Measurements from ENCODE around the gene DEPDC5.

The DEPDC5 gene

GRCh38 chr22:31853736-31854495, 100.1 kb downstream of the DEPDC5 start:
- no peak for DNase-seq

DNA sequence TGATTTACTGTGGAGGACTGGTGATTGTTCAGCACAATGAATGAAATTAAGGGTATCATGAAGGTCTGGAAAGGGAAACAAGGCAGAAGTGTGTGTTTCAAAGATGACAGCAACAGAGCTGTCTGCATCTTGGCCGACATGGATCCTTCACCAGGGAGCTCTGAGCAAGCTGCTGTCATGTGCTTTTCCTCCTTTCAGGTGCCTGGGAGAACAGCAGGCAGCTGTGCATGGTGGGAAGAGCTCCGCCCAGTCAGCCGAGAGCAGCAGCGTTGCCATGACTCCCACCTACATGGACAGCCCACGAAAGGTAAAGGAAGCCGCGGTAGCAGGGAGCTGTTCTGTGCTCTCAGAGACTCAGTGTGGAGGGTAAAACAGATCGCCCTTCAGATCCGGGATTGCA, 103.4 kb downstream of the DEPDC5 start:
- peak; percentile 74 for DNase-seq

GRCh38 chr22:31861226-31861840, 107.5 kb downstream of the DEPDC5 start:
- DNase-seq = no peak

DNA sequence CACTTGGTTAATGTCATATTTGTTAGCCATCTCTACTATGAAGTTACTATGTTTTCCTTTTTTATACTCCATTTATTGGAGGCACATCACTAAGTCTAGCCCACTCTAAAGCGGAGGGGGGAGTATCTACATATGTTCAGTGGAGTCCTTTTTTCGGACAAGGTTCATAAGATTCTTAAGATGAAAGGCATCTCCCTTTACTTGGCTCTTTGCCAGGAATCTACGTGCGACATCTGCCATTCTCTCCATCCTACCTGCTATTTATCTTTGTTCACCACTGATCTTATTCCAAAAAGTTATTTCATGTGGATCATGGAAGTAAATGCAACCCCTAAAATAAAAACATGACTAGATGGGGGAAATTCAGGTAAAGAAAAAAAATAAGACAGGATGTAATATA, 113.1 kb downstream of the DEPDC5 start:
- DNase-seq = no peak

- no peak for DNase-seq
These were observed 113.8 kb downstream of the DEPDC5 start for GRCh38 chr22:31867386-31868153.

DNA sequence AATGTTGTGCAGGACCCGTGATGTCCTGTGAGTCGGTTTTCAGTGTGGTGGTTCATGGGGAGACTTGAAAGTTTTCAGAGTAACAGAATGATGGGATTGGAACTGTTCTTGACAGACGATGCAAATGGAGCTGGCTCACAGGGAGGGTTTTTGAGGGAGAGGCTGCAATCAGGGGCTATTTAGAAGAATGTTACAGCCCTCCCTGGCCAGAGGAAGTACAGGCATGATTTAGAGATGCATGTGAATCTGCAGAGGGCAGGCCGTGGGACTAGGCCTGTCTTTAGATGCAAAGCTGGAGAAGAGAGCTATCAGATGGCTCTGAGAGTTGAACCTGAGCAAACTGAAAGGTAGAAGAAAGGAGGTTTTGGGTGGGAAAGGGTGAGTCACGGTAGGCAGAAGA, 115.9 kb downstream of the DEPDC5 start:
- no peak for DNase-seq

- no peak for DNase-seq
These were observed 117.1 kb downstream of the DEPDC5 start for GRCh38 chr22:31870890-31871289.

DNA sequence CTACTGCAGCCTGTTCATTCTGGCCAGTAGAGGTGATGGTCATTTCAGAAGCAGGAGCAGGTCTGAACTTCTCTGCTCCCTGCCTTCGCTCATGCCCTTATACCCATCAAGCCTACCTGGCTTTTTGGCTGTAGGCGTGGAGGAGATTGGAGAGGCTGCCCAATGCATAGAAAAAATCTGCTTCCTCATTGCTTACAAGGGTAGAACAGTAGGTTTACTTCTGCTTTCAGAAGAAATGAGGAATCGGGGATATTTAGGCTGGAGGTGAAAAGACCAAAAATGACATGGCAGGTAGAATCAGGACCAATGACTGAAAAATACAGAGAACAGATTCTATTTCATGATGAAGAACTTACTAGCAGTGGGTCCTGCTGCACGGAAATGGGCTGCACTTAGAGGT, 117.7 kb downstream of the DEPDC5 start:
- no peak for DNase-seq

DNA sequence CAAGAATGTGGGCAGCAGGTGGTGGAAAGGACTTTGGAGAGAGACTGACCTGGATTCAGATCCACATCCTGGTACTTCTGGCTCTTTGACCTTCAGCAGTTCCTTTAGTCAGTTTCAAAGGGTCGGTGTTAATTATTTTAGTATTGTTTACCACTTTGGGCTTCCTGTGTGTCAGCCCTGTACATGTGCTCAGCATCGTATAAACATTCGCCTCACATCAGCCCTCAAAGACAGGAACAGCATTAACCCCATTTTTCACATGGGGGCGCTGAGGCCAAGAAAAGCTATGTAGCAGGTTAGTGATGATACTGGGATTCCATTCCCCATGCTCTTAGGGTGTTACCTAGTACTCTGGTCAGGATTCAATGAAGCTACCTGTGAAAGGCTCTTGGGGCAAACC, 118.4 kb downstream of the DEPDC5 start:
- no peak for DNase-seq

DNA sequence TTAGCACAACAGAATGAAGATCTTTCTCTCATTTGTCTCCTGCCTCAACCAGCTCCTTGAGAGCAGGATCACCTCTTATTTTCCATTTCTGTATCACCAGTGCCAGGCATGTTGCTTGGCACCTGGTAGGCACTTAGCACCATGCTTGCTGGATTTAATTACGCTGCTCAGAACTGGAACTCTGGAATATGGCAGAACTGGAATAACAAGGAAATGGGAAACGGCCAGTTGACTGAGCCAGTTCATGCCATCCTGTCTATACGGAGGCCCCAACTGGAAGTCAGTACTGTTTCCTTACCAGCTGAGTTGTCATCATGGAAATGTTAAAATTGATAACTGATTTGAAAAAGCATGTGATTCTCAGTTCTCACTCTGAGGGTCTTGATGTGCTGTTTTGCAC, 121.0 kb downstream of the DEPDC5 start:
- no peak for DNase-seq

DNA sequence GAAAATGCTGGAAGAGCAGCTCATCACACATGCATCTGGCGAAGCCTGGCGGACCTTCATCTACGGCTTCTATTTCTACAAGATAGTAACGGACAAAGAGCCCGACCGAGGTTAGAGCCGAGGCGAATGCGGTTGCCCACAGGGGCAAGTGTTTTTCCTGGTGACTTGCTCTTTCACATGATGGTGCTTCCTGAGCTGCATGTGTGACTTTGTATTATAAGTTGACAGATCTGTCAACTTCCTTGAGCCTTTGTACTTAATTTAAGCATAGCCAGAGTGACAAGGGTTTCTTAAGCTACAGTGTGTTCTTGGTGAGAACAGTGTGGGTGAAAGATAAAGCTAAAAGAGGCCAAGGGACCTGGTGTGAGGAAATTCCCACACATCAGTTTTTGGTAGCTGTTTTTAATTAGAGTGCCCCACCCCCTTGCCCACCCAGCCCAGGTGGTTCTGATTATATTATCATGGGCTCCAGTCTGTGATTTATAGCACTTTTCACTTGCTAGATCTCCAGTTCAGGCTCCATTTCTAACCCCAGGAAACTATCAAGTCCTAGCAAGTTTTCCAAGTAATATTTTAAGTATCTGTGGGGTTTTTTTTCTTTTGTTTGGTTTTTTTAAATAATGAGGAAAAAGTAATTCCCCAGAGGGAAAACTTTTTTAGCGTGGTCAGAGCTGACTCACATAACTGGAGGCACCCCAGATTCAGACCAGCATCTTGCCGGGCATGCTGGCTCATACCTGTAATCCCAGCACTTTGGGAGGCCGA, 122.5 kb downstream of the DEPDC5 start:
- DNase-seq = no peak

DNA sequence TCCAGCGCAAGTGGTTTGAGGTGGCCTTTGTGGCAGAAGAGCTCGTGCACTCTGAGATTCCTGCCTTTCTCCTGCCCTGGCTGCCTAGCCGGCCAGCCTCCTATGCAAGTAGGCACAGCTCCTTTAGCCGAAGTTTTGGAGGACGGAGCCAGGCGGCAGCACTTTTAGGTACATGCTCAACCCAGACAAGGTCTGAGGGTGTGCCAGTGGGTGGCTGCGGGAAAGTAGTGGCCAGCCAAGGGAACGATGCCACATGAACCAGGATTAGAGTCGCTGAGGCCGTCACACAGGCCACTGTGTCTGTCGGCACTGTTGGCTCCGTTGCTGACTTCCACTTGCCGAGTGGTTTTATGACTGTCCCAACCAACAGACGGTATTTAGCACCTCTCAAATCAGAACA, 125.8 kb downstream of the DEPDC5 start:
- DNase-seq = no peak

- DNase-seq = no peak
These were observed 127.4 kb downstream of the DEPDC5 start for GRCh38 chr22:31881200-31881599.

DNA sequence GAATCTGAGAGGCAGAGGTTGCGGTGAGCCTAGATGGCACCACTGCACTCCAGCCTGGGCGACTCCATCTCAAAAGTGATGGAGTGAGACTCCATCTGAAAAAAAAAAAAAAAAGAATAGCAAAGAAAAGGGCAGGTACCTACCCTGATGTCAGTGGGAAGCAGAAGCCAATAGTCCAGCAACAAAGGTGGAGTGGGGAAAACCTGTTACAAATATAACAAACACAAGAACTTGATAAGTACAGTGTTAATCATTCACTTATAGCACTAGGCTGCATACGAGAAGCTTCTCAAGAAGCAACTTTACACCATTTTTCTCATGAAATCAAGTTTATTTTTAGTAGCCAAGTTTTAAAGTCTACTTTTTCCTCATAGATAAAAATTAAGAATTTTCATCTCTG, 128.0 kb downstream of the DEPDC5 start:
- no peak for DNase-seq

DNA sequence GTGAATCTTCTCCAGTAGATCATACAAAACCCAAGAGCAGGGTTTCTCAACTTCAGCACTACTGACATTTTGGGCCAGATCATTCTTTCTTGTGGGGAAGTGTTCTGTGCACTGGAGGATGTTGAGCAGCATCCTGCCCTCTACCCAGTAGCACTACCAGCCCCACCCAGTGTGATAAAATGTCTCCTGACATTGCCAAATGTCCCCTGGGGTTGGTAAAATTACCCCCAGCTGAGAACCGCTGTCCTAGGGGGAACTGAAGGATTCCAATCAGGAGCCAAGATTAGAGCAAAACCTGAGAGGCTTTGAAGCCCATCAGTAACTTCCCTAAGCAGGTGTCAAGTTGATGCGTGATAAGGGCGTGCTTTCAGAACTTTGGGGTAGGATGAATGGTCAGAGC, 129.2 kb downstream of the DEPDC5 start:
- no peak for DNase-seq

DNA sequence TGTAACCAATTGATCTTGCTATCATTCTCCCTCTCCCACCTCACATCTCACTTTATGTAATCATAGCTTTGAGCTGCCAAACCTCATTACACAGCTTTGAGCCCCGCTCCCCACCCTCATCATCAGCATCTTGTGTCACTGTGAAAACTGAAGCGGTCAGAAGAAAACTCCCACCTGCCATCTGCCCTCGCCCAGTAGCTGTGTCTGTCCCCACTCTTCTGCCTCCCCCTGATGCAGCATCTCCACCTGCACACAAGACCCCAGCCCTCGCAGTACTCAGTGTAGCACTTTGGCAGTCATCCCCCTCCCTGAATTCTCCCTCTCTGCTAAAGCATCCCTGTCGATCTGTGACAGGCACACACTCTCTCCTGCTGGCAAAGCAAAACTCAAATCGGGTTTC, 130.2 kb downstream of the DEPDC5 start:
- DNase-seq = no peak

GRCh38 chr22:31891366-31892079, 137.7 kb downstream of the DEPDC5 start:
- DNase-seq = no peak

DNA sequence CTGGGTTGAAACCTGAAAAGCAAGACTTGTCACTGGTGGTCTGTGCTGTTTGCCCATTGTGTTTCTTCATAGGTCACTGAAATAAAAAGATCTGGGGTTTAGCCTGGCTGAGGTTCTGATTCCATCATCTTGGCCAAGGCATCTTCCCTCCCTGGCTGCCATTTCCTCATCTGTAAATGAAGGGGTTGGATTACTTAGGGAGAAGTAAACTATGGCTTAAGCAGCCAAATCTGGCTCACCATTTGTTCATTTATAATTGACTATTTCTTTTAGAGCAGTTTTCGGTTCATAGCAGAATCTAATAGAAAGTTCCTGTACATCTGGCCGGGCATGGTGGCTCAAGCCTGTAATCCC, 138.2 kb downstream of the DEPDC5 start:
- DNase-seq = no peak

- DNase-seq = no peak
These were observed 139.6 kb downstream of the DEPDC5 start for GRCh38 chr22:31893460-31893859.

DNA sequence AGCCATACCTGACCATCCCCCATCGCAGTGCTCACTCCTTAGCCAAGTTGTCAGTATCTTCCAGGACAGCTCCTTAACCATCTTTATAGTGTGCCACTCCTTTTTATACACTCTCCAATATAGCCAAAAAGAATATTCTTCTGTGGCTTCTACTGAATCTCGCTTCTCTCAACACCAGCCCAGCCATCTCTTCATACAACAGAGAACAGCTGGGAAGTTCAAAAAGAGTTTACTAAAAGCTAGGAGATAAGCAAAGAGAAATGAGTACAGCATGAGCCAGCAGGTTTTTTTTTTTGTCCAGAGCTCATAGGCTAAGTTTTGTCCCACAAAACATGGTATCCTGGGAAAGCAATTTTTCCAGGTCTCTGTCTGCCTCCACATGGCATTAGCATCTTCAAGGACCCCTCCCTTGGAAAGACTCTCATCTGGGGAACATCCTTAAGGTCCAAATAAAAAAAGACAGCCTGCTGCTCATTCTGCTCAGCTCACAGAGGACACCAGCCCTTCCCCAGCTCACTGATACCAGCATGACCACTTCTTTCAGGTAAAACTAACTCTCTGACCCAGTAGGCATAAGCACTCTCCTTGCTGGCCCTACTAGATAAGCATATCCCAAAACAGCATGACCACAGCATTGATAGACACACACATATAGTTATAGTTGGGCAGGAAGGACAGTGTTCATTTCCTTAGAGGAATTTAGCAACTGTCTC, 141.7 kb downstream of the DEPDC5 start:
- DNase-seq = no peak

DNA sequence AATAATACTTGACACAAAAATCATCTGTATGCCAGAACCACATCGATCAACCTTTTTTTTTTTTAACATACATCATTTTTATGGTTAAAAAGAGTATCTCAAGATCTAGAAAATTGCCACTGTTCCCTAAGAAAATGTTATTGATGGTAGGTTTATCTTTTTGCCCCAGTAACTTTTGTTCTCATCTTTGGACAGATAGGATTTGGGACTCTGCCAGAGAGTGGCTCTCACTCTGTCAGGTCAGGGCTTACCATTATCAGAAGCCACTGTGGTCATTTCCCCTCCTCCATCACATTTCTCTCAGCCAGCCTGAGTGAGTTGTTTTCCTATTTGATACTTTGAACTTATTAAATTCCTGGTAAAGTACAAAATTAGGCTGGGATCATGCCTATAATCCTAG, 142.7 kb downstream of the DEPDC5 start:
- DNase-seq = no peak
